AG10803 (cell line): ENCODE results near the gene KIAA1755.

ENCODE experiments used
- DNase-seq: peaks from one replicate; pipeline ENCODE4 v3.0.0; 2010; ENCODE audit warnings: low read depth
- H3K4me3 ChIP-seq: 2 replicates; pipeline ENCODE4 v1.5.1; 2011; ENCODE audit warnings: mild to moderate bottlenecking, low read length, control low read depth
- TF ChIP-seq, protein P1 (sequence below): conservative IDR thresholded peaks from 2 replicates; pipeline ENCODE4 v1.5.1; 2011; ENCODE audit warnings: mild to moderate bottlenecking, low read length, control low read depth, inconsistent platforms

Gene KIAA1755

GRCh38 chr20:38208088-38208487 lies 52.4 kb downstream of the KIAA1755 start:
- no peak for DNase-seq
- TF ChIP-seq, protein P1, sequence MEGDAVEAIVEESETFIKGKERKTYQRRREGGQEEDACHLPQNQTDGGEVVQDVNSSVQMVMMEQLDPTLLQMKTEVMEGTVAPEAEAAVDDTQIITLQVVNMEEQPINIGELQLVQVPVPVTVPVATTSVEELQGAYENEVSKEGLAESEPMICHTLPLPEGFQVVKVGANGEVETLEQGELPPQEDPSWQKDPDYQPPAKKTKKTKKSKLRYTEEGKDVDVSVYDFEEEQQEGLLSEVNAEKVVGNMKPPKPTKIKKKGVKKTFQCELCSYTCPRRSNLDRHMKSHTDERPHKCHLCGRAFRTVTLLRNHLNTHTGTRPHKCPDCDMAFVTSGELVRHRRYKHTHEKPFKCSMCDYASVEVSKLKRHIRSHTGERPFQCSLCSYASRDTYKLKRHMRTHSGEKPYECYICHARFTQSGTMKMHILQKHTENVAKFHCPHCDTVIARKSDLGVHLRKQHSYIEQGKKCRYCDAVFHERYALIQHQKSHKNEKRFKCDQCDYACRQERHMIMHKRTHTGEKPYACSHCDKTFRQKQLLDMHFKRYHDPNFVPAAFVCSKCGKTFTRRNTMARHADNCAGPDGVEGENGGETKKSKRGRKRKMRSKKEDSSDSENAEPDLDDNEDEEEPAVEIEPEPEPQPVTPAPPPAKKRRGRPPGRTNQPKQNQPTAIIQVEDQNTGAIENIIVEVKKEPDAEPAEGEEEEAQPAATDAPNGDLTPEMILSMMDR = no peak
- no peak overlapping the region for H3K4me3 ChIP-seq

DNA sequence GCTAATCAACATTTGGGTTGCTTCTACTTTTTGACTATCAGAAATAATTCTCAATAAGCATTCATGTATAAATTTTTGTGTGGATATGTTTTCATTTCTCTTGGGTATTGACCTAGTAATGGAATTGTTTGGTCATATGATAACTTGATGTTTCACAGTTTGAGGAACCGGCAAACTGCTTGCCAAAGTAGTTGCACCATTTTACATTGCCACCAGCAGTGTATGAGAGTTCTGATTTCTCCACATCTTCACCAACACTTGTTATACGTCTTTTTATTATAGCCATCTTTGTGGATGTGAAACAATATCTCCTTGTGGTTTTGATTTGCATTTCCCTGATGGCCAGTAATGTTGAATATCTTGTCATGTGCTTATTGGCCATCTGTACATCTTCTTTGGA lies 52.9 kb downstream of the KIAA1755 start:
- no peak for DNase-seq
- H3K4me3 ChIP-seq = no peak overlapping the region
- TF ChIP-seq, protein P1 = no peak

DNA sequence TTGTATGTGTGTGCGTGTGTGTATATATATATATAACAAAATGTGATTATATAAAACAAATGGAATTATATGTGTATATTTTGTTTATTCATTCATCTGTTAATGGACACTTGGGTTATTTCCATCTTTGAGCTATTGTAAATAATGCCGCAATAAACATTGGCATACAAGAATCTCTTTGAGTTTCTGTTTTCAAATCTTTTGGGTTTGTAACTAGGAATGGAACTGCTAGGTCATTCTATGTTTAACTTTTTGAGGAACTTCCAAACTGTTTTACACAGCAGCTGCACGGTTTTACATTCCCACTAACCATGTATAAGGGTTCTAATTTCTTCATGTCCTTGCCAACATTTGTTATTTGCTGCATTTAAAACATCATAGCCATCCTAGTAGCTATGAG lies 55.5 kb downstream of the KIAA1755 start:
- TF ChIP-seq, protein P1 = no peak
- no peak for DNase-seq
- no peak overlapping the region for H3K4me3 ChIP-seq

DNA sequence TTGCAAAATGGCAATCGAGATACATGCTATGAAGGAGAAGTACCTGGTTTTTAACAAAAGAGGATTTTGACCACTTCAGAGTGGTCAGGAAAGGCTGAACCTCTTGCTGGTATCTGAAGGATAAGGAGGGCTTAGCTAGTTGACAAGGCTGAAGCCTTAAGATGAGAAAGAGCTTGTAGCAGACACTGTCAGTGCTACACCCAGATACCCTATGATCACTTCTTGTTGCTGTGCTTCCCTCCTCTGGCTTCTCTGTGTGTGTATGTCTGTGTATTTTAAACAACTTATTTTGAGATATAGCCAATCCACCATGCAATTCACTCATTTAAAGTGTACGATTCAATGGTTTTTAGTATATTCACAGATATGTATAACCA lies 56.6 kb downstream of the KIAA1755 start:
- DNase-seq = no peak
- TF ChIP-seq, protein P1 = no peak
- H3K4me3 ChIP-seq = no peak overlapping the region

- no peak overlapping the region for H3K4me3 ChIP-seq
- TF ChIP-seq, protein P1 = no peak
- no peak for DNase-seq
Measured at GRCh38 chr20:38203337-38203980, 57.1 kb downstream of the KIAA1755 start.

- TF ChIP-seq, protein P1 = no peak
- no peak overlapping the region for H3K4me3 ChIP-seq
- DNase-seq = no peak
Measured at GRCh38 chr20:38202982-38203293, 57.6 kb downstream of the KIAA1755 start.

DNA sequence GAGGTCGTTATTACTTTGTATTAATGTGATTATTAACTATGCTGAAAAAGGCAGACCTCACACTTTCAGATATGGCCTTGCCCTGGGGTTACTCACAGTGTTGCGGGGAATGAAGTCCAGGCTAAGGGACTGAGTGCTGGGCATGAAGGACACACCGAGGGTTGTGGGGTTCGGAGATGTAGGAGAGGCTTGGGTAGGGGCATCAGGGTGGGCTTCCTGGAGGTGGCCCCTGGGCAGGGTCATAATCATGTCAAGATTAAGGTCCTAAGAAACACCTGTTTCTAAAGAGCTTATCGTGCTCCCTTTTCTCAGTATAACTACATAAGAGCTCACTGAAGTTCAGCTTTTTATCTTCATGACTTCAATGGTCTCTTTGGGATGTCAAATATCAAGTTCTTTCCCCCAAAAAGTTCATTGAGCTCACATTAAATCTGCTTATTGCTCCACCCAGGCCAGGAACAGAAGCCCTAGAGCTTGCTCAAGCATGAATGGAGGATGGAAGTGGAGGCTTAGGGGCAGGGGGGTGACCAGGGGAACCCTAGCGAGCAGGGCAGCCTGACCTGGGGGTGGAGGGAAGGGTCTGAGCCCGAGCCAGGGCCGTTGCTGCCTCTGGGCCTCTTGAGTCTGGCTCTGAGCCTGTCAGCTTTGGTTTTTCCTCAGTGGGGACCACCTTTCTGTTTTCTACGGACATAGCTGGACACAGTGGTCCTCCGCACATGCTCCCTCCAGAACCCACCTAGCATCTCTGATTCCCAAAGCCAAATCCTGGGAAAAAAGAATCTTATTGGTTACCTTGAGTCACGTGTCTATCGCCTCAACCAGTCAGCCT lies 58.2 kb downstream of the KIAA1755 start:
- TF ChIP-seq, protein P1 = no peak
- DNase-seq = no peak
- H3K4me3 ChIP-seq = no peak overlapping the region
